Measurements from ENCODE around the gene DLL3.

The DLL3 gene

DNA sequence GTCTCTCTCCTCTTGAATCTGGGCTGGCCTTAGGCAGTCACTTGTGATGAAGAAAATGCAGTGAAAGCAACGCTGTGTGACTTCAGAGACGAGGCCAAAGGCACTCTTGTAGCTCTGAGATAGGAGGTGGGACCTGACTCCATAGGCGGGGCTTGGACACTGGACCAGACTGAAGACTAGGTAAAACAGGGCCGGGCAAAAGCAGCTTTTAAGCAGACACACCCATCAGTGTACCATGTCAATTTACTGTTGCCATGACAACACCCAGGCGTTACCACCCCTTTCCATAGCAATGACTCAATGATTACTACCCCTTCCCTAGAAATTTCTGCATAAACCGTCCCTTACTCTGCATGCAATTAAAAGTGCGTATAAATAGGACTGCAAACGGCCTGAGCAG, 47.9 kb downstream of the DLL3 start:
- DNase-seq (ENCODE audit: low read depth): no peak
- TF ChIP-seq, protein P1, sequence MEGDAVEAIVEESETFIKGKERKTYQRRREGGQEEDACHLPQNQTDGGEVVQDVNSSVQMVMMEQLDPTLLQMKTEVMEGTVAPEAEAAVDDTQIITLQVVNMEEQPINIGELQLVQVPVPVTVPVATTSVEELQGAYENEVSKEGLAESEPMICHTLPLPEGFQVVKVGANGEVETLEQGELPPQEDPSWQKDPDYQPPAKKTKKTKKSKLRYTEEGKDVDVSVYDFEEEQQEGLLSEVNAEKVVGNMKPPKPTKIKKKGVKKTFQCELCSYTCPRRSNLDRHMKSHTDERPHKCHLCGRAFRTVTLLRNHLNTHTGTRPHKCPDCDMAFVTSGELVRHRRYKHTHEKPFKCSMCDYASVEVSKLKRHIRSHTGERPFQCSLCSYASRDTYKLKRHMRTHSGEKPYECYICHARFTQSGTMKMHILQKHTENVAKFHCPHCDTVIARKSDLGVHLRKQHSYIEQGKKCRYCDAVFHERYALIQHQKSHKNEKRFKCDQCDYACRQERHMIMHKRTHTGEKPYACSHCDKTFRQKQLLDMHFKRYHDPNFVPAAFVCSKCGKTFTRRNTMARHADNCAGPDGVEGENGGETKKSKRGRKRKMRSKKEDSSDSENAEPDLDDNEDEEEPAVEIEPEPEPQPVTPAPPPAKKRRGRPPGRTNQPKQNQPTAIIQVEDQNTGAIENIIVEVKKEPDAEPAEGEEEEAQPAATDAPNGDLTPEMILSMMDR (IDR thresholded peaks at IDR 0.05; ENCODE audit: insufficient read depth, low read depth, low read length, missing control alignments): no peak
- no peak overlapping the region for H3K4me3 ChIP-seq (ENCODE audit: low read depth, low read length)

GRCh38 chr19:39550197-39550596, 51.5 kb downstream of the DLL3 start:
- H3K4me3 ChIP-seq (ENCODE audit: low read depth, low read length): no peak overlapping the region
- TF ChIP-seq, protein P1 (IDR thresholded peaks at IDR 0.05; ENCODE audit: insufficient read depth, low read depth, low read length, missing control alignments): no peak
- peak; percentile 15 for DNase-seq (ENCODE audit: low read depth)

- DNase-seq (ENCODE audit: low read depth): no peak
- TF ChIP-seq, protein P1 (IDR thresholded peaks at IDR 0.05; ENCODE audit: insufficient read depth, low read depth, low read length, missing control alignments): no peak
- no peak overlapping the region for H3K4me3 ChIP-seq (ENCODE audit: low read depth, low read length)
These were observed 54.4 kb downstream of the DLL3 start for GRCh38 chr19:39553082-39553652.

- H3K4me3 ChIP-seq (ENCODE audit: low read depth, low read length): no peak overlapping the region
- DNase-seq (ENCODE audit: low read depth): no peak
- TF ChIP-seq, protein P1 (IDR thresholded peaks at IDR 0.05; ENCODE audit: insufficient read depth, low read depth, low read length, missing control alignments): no peak
These were observed 56.1 kb downstream of the DLL3 start for GRCh38 chr19:39554701-39555311.

DNA sequence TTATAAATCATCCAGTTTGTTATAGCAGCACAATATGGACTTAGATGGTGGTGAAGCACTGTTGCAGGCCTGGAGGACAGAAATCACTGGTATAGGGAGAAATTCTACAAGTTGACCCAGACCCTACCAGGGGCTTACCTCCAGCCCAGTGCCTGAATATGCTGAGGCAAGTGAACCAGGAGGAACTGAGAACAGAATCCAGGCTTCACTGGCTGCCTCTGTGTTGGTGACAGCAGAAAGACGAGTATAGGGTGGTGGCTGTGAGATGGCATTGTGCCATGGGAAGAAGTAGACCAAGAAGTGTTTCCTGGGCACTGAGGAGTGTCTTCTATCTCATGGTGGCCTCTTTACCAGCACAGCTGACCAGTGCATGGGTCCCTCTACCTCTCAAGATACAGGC, 57.1 kb downstream of the DLL3 start:
- DNase-seq (ENCODE audit: low read depth): peak; percentile 14
- H3K4me3 ChIP-seq (ENCODE audit: low read depth, low read length): no peak overlapping the region
- TF ChIP-seq, protein P1 (IDR thresholded peaks at IDR 0.05; ENCODE audit: insufficient read depth, low read depth, low read length, missing control alignments): no peak

Measured in GM12865 (cell line).